ENCODE data around the gene SPATA17.

The SPATA17 gene

GRCh38 chr1:217747156-217747769, 116.1 kb downstream of the SPATA17 start:
- H3K27ac ChIP-seq (ENCODE audit: low read depth, low read length), result no peak overlapping the region
- H3K4me3 ChIP-seq (ENCODE audit: low read depth, low read length), result no peak overlapping the region
- no peaks in the 10 kb centered on the region for H3K36me3 ChIP-seq (ENCODE audit: insufficient read depth, low read length)
- no peaks in the 10 kb centered on the region for H3K4me1 ChIP-seq (ENCODE audit: control insufficient read depth, insufficient read depth, low read length, unreplicated experiment)
- H2AFZ ChIP-seq (ENCODE audit: low read length, unreplicated experiment), result no peak overlapping the region
- H3K27me3 ChIP-seq (ENCODE audit: insufficient read depth, low read length), result no peaks in the 10 kb centered on the region
- no peaks in the 10 kb centered on the region for H3K79me2 ChIP-seq (ENCODE audit: control insufficient read depth, insufficient read depth, low read length, unreplicated experiment)

GRCh38 chr1:217769768-217770167, 138.6 kb downstream of the SPATA17 start:
- no peak overlapping the region for H3K4me3 ChIP-seq (ENCODE audit: low read depth, low read length)
- H2AFZ ChIP-seq (ENCODE audit: low read length, unreplicated experiment), result no peak overlapping the region
- no peaks in the 10 kb centered on the region for H3K4me1 ChIP-seq (ENCODE audit: control insufficient read depth, insufficient read depth, low read length, unreplicated experiment)
- H3K27me3 ChIP-seq (ENCODE audit: insufficient read depth, low read length), result no peaks in the 10 kb centered on the region
- no peaks in the 10 kb centered on the region for H3K79me2 ChIP-seq (ENCODE audit: control insufficient read depth, insufficient read depth, low read length, unreplicated experiment)
- H3K36me3 ChIP-seq (ENCODE audit: insufficient read depth, low read length), result no peaks in the 10 kb centered on the region
- no peak overlapping the region for H3K27ac ChIP-seq (ENCODE audit: low read depth, low read length)

- Histone ChIP-seq H3K4me1 (ENCODE audit: control insufficient read depth, insufficient read depth, low read length, unreplicated experiment) (no peaks in the 10 kb centered on the region), H3K27me3 (ENCODE audit: insufficient read depth, low read length) (no peaks in the 10 kb centered on the region), H3K4me3 (ENCODE audit: low read depth, low read length) (no peak overlapping the region), H2AFZ (ENCODE audit: low read length, unreplicated experiment) (no peak overlapping the region), H3K27ac (ENCODE audit: low read depth, low read length) (no peak overlapping the region), H3K79me2 (ENCODE audit: control insufficient read depth, insufficient read depth, low read length, unreplicated experiment) (no peaks in the 10 kb centered on the region), H3K36me3 (ENCODE audit: insufficient read depth, low read length) (no peaks in the 10 kb centered on the region)
These were observed 139.8 kb downstream of the SPATA17 start for GRCh38 chr1:217770918-217771317.

GRCh38 chr1:217776693-217777092, 145.5 kb downstream of the SPATA17 start:
- Histone ChIP-seq H3K27ac (ENCODE audit: low read depth, low read length) (no peak overlapping the region), H3K4me3 (ENCODE audit: low read depth, low read length) (no peak overlapping the region), H3K79me2 (ENCODE audit: control insufficient read depth, insufficient read depth, low read length, unreplicated experiment) (no peaks in the 10 kb centered on the region), H2AFZ (ENCODE audit: low read length, unreplicated experiment) (no peak overlapping the region), H3K4me1 (ENCODE audit: control insufficient read depth, insufficient read depth, low read length, unreplicated experiment) (no peaks in the 10 kb centered on the region), H3K27me3 (ENCODE audit: insufficient read depth, low read length) (no peaks in the 10 kb centered on the region), H3K36me3 (ENCODE audit: insufficient read depth, low read length) (no peaks in the 10 kb centered on the region)

DNA sequence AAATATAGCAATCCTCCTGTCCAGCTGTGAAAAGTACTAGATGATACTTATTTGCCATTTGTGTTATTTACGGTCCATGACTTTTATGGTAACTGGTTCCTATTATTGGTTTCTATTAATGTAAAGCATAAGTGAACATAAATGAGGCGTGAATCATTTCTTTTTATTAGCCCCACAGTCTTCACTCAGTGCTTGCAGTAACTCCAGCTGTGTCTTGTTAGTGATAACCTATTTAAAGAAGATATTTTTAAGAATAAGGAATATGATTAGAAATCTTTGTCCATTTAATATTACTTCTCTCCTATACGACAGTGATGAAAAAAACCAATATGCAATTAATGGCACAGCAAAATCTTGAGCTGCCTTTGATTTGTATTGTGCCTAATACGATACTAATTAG, 149.9 kb downstream of the SPATA17 start:
- Histone ChIP-seq H3K36me3 (ENCODE audit: insufficient read depth, low read length) (no peaks in the 10 kb centered on the region), H3K4me3 (ENCODE audit: low read depth, low read length) (no peak overlapping the region), H3K27me3 (ENCODE audit: insufficient read depth, low read length) (no peaks in the 10 kb centered on the region), H3K27ac (ENCODE audit: low read depth, low read length) (no peak overlapping the region), H3K4me1 (ENCODE audit: control insufficient read depth, insufficient read depth, low read length, unreplicated experiment) (no peaks in the 10 kb centered on the region), H3K79me2 (ENCODE audit: control insufficient read depth, insufficient read depth, low read length, unreplicated experiment) (no peaks in the 10 kb centered on the region), H2AFZ (ENCODE audit: low read length, unreplicated experiment) (no peak overlapping the region)

DNA sequence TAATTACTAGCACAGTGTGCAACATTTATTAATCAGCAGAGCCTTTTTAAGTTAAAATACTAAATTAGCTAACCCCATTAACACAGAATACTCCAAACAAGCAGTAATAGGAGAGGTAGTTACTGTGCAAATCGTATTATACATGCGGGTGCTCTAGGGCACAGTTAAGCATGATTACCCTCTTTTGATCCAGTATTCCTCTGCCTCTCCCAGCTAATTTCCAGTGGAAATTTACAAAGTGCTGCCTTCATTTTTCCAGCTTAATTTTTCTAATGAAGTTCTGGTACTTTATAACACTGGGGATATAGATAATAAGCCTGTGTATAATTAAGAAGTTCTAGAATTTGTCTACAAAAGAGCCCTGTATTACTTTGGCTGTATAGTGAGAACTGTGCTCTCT, 159.9 kb downstream of the SPATA17 start:
- H3K4me3 ChIP-seq (ENCODE audit: low read depth, low read length), result no peak overlapping the region
- no peaks in the 10 kb centered on the region for H3K79me2 ChIP-seq (ENCODE audit: control insufficient read depth, insufficient read depth, low read length, unreplicated experiment)
- no peak overlapping the region for H3K27ac ChIP-seq (ENCODE audit: low read depth, low read length)
- no peaks in the 10 kb centered on the region for H3K4me1 ChIP-seq (ENCODE audit: control insufficient read depth, insufficient read depth, low read length, unreplicated experiment)
- no peaks in the 10 kb centered on the region for H3K36me3 ChIP-seq (ENCODE audit: insufficient read depth, low read length)
- H2AFZ ChIP-seq (ENCODE audit: low read length, unreplicated experiment), result no peak overlapping the region
- H3K27me3 ChIP-seq (ENCODE audit: insufficient read depth, low read length), result no peaks in the 10 kb centered on the region

- H3K4me1 ChIP-seq (ENCODE audit: control insufficient read depth, insufficient read depth, low read length, unreplicated experiment), result no peaks in the 10 kb centered on the region
- H3K27ac ChIP-seq (ENCODE audit: low read depth, low read length), result no peak overlapping the region
- H3K79me2 ChIP-seq (ENCODE audit: control insufficient read depth, insufficient read depth, low read length, unreplicated experiment), result no peaks in the 10 kb centered on the region
- no peaks in the 10 kb centered on the region for H3K36me3 ChIP-seq (ENCODE audit: insufficient read depth, low read length)
- H2AFZ ChIP-seq (ENCODE audit: low read length, unreplicated experiment), result no peak overlapping the region
- H3K27me3 ChIP-seq (ENCODE audit: insufficient read depth, low read length), result no peaks in the 10 kb centered on the region
- no peak overlapping the region for H3K4me3 ChIP-seq (ENCODE audit: low read depth, low read length)
These were observed 174.6 kb downstream of the SPATA17 start for GRCh38 chr1:217805792-217806191.

DNA sequence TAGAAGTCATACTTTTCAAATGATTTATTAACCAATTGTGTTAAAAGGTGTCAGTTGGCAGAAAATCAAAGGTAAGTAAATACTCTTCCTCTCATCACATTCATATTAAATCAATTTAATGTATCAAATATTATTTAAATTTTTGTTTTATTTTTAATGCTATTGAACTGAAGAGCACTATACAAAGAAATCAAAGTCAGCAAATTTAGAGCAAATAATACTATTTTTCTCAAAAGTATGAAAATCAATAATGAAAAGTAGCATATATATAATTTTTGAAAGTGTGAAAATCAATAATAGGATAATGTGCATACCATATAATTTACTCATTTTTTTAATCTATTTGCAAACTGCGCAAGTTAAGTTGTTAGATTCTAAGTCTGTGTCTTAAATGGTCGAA, 181.0 kb downstream of the SPATA17 start:
- H3K27ac ChIP-seq (ENCODE audit: low read depth, low read length), result no peak overlapping the region
- no peaks in the 10 kb centered on the region for H3K36me3 ChIP-seq (ENCODE audit: insufficient read depth, low read length)
- H3K4me1 ChIP-seq (ENCODE audit: control insufficient read depth, insufficient read depth, low read length, unreplicated experiment), result no peaks in the 10 kb centered on the region
- no peak overlapping the region for H3K4me3 ChIP-seq (ENCODE audit: low read depth, low read length)
- H2AFZ ChIP-seq (ENCODE audit: low read length, unreplicated experiment), result no peak overlapping the region
- H3K27me3 ChIP-seq (ENCODE audit: insufficient read depth, low read length), result no peaks in the 10 kb centered on the region
- no peaks in the 10 kb centered on the region for H3K79me2 ChIP-seq (ENCODE audit: control insufficient read depth, insufficient read depth, low read length, unreplicated experiment)

DNA sequence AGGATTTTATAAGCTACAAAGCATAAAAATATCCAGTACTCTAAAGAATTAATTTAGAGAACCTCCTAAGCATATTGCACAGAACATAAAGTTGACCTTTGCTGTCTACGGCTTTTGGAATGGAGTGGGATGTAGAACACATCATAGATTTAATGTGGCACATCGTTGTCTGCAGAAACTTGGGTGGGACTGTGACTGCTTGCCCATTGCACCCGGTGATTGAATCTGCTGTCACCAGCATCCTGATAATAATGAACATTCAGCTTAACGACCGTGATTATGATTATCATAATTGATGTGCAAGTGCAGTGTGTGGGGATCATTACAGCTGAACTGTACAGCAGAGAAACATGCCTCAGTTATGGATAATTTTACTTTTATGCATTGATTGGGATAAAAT, 181.9 kb downstream of the SPATA17 start:
- no peaks in the 10 kb centered on the region for H3K4me1 ChIP-seq (ENCODE audit: control insufficient read depth, insufficient read depth, low read length, unreplicated experiment)
- no peak overlapping the region for H2AFZ ChIP-seq (ENCODE audit: low read length, unreplicated experiment)
- H3K36me3 ChIP-seq (ENCODE audit: insufficient read depth, low read length), result no peaks in the 10 kb centered on the region

DNA sequence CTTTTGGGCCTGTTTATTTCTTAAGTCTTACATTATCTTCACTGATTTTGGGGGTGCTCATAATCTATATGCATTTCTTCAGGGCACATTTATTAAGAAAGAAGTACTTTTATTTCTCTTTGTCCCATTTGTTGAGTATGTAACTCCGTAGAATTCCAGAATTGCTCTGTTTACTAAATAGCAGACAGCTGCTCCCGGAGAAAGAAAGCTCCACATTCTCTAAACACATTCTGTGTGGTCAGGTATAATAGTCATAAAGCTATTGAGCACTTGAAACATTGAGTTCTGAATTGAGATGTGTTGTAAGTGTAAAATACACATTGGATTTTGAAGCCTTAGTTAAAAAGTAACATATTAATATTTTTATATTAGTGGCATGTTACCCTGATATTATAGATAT, 206.5 kb downstream of the SPATA17 start:
- Histone ChIP-seq H3K79me2 (ENCODE audit: control insufficient read depth, insufficient read depth, low read length, unreplicated experiment) (no peaks in the 10 kb centered on the region), H3K27ac (ENCODE audit: low read depth, low read length) (no peak overlapping the region), H2AFZ (ENCODE audit: low read length, unreplicated experiment) (no peak overlapping the region), H3K4me1 (ENCODE audit: control insufficient read depth, insufficient read depth, low read length, unreplicated experiment) (no peaks in the 10 kb centered on the region), H3K4me3 (ENCODE audit: low read depth, low read length) (no peak overlapping the region), H3K36me3 (ENCODE audit: insufficient read depth, low read length) (no peaks in the 10 kb centered on the region), H3K27me3 (ENCODE audit: insufficient read depth, low read length) (no peaks in the 10 kb centered on the region)

More for the DNA sequence above, 181.9 kb downstream of the SPATA17 start:
- no peaks in the 10 kb centered on the region for H3K79me2 ChIP-seq (ENCODE audit: control insufficient read depth, insufficient read depth, low read length, unreplicated experiment)
- no peaks in the 10 kb centered on the region for H3K27me3 ChIP-seq (ENCODE audit: insufficient read depth, low read length)
- H3K4me3 ChIP-seq (ENCODE audit: low read depth, low read length), result no peak overlapping the region
- H3K27ac ChIP-seq (ENCODE audit: low read depth, low read length), result no peak overlapping the region

GRCh38 chr1:217839161-217839560, 208.0 kb downstream of the SPATA17 start:
- H3K36me3 ChIP-seq (ENCODE audit: insufficient read depth, low read length), result no peaks in the 10 kb centered on the region
- no peaks in the 10 kb centered on the region for H3K4me1 ChIP-seq (ENCODE audit: control insufficient read depth, insufficient read depth, low read length, unreplicated experiment)

More at GRCh38 chr1:217839161-217839560, 208.0 kb downstream of the SPATA17 start:
- H3K27me3 ChIP-seq (ENCODE audit: insufficient read depth, low read length), result no peaks in the 10 kb centered on the region
- H3K79me2 ChIP-seq (ENCODE audit: control insufficient read depth, insufficient read depth, low read length, unreplicated experiment), result no peaks in the 10 kb centered on the region
- no peak overlapping the region for H3K27ac ChIP-seq (ENCODE audit: low read depth, low read length)
- H2AFZ ChIP-seq (ENCODE audit: low read length, unreplicated experiment), result no peak overlapping the region
- H3K4me3 ChIP-seq (ENCODE audit: low read depth, low read length), result no peak overlapping the region

Measured in ACC112 (cell line).